NCI-H1694 (cell line): ENCODE results near the gene HES4.

Source experiments
- DNase-seq: peaks from one replicate; lab custom pipeline; 2025; lab: John Stamatoyannopoulos, UW

HES4 gene

DNA sequence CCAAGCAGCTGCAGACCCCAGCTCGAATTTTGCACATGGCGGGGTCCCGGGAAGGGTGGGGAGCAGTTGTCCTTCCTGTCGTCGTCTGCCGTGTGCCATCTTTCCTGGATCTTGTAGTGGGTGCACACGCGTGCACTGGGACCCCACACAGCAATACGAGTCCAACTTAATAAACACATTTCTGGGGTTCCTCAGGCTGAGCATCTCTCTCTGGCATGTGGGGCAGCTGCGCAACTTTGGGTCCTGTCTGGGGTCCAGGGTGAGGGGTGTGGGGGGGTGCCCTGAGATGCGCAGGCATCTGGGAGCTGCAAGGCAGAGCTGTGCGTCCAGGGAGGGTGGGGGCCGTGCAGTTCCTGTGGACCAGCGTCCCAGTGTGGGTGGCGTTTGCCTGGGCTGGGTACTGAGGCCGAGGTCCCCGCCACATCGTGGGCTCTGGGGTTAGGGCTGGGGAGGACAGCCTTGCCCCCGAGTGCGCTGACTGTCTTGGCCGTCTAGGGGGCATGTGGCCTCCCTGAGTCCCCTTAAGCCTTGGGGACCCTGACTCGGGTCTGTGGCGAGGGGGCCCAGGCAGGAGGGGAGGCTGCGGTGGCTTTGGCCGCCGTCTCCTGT, 34.3 kb downstream of the HES4 start:
- DNase-seq: no peak

DNA sequence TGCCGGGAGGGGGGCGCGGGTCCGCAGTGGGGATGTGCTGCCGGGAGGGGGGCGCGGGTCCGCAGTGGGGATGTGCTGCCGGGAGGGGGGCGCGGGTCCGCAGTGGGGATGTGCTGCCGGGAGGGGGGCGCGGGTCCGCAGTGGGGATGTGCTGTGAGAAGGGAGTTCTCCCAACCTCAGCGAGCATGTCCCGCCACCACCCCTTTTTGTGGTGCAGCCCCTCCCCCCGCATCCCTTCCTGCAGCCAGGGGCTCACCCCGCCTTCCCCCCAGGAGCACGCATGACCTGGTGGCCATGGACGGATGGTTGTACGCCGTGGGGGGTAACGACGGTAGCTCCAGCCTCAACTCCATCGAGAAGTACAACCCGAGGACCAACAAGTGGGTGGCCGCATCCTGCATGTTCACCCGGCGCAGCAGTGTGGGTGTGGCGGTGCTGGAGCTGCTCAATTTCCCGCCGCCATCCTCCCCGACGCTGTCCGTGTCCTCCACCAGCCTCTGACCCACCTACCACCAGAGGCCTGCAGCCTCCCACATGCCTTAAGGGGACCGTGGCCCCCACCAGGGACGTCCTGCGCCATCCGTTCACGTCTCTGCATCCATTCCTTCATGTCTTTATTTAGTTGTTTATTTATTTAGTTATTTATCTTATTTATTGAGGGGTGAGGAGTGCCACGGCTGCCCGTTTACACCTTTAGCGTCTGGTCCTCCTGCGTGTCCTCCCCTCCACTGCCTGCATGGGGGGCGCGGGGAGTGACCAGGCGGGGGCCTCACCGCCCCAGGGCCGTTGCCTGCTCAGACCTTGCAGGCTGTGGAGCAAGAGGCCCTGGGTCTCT, 35.0 kb downstream of the HES4 start:
- no peak for DNase-seq

GRCh38 chr1:963746-964525, 36.0 kb downstream of the HES4 start:
- no peak for DNase-seq

- DNase-seq: no peak
Measured at GRCh38 chr1:963301-963651, 36.6 kb downstream of the HES4 start.

GRCh38 chr1:962381-963300, 37.3 kb downstream of the HES4 start:
- DNase-seq: no peak

- no peak for DNase-seq
Measured at GRCh38 chr1:961132-961669, 38.7 kb downstream of the HES4 start.

- no peak for DNase-seq
Measured at GRCh38 chr1:960363-961131, 39.4 kb downstream of the HES4 start, which contains the start of gene KLHL17. Gene KLHL17, plus strand, starts transcription at chr1:960584. Its CDS starts 110 bp downstream, at chr1:960694.

DNA sequence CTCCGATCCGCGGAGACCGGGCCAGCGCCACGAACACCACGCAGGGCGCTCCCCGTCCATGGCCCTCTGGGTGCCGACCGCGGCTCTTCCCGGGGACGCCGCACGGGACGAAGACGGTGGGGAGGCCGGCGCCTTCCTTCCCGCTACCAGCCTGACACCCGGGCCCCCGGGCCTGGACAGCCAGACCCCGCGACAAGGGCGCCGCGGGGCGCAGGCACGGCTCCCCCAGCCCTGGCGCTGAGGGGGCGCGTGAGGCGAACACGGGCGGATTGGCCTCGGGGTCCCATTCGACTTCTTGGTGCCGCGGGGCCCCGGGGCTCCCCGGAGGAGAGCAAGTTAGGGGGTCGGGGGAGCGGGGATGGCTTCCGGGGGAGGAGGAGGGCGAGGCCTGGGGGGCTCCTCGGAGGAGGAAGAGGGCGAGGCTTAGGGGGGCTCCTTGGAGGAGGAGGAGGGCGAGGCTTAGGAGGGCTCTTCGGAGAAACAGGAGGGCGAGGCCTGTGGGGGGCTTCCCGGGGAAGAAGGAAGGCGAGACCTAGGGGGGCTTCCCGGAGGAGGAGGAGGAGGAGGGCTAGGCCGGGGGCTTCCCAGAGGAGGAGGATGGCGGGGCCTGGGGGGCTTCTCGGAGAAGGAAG, 40.0 kb downstream of the HES4 start:
- no peak for DNase-seq

DNA sequence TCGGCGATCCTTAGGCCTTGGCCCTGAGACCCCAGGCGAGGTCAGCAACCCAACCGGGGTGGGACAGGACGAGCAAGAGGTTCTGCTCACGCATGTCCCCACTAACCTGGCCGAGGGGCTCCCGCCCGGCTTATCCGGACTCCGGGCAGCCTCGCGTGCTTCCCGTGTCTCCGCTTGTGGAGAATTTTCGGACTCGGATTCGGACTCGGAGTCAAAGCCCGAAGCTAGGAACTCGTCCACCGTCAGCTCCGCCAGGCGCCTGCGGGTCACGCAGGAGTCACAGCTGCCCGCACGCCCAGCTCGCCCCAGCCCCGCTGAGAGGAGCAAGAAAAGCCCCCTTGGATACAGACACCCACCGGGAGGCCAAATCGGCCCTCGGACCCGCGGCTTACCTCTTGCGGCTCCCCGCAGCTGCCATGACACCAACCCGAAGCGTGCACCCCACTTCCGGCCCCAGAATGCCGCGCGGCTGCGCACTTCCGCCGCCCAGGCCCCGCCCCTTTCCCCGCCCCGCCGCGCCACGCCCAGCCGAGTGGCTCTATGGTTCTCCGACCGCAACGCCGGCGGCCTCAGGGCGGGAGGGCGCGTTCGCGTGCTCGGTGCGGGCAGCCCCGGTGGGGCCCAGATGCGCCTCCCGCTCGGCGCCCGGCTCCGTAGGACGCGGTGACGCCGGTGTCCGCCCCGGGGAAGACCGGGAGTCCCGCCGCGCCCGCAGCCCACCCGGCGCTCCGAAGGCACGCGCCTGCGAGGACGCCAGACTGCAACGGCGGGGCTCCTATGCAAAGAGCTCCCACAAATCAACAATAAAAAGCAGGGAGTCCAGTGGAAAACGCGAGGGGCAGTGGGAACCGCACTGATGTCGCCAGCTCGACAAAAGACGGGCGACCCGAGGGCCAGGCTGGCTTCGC, 40.8 kb downstream of the HES4 start, which contains the start of gene NOC2L:
TSS of gene NOC2L (minus strand) at position 434 of the 908 bp plus-strand sequence. CDS start at position 418, 16 bp downstream.
- peak; percentile 54 for DNase-seq

DNA sequence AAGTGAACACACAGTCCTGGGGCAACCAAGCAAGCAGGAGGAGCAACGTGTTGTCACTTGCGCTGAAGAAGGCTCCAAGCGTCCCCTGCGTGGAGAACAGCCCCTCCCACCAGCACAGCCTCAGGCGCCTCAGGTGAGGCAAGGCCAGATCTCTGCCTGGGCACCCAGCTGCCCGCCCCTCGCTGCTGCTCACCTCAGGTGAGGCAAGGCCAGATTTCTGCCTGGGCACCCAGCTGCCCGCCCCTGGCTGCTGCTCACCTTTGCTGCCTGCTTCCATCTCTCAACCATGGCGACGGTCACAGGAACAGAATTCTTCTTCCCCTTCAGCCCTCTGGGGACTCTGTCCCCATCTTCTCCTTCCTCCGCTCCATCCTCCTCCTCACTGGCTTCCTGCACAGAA, 43.3 kb downstream of the HES4 start:
- no peak for DNase-seq

DNA sequence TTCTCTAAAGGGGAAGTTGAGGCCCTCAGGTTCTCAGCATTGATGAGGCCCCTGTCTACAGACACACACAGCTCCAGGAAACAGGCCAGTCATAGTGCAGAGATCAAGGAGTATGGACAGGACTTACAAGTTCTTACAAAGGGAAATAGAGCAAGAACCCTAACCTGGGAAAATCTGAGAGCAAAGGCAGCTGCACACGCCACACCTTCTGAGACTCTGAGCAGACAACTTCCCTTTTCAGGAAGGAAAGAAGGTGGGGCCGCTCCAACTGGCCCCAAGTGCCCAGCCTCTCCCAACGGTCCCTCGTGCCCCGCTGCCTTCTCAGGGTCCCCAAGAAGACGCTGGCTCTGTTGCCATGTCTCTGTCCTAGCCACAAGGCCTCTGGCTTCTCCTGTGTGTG, 44.4 kb downstream of the HES4 start:
- no peak for DNase-seq

GRCh38 chr1:954927-955326, 45.0 kb downstream of the HES4 start:
- no peak for DNase-seq

GRCh38 chr1:953524-954320, 46.2 kb downstream of the HES4 start:
- no peak for DNase-seq

DNA sequence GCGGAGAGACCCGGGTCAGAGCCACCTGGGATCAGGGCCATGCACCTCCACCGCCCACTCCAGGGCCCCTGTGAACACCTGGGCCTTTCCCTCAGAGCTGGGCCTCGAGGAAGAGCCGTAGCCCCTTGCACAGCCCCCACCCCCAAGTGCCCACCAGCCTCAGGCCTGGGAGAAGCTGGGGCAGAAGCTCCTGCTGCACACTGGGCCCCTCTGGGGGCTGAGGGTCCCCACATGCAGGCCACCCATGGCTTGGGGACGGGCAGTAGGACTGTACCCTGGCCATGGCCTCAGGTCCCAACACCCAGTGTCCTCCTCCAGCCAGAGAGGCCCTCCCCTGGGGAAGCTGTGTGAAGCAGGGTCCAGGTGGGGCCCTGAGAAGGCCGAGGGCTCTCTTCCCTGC, 47.3 kb downstream of the HES4 start:
- no peak for DNase-seq

- no peak for DNase-seq
Measured at GRCh38 chr1:952201-952600, 47.7 kb downstream of the HES4 start.

GRCh38 chr1:951364-951763, 48.5 kb downstream of the HES4 start:
- DNase-seq: no peak

DNA sequence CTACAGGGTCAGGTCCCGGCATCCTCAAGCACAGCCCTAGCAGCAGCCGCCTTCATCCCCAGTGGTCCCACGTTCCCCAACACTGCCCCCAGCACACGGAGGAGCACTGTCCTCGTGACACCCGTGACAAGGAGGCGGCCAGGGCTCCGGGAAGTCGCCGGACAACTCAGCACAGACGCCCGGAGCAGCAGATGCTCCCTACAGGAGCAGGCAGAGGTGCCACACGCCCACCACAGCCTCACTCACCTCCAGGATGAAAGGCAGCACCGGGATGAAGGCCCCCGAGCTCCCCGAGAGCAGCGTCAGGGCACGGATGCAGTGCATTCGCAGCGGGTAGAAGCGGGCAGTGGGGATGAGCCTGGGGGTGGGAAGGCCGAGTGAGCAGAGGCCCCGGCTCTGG, 49.0 kb downstream of the HES4 start:
- DNase-seq: no peak

DNA sequence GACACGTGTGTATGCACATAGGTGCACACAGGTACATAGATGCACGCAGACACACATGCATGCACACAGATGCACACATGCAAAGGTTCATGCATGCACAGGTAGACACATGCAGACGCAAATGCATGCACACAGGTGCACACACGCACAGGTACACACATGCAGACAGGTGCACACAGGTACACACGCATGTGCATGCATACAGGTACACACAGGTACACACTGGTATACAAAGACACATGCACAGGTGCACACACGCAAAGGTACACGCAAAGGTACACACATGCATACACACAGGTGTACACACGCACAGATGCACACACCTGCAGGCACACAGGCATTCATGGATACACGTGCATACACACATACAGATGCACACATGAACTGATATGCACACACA, 49.6 kb downstream of the HES4 start:
- no peak for DNase-seq
